Activated CD8-positive, alpha-beta memory T cell treated with anti-CD3 and anti-CD28 coated beads, Interleukin-2, amount 50 U/mL, for 1 hour (primary cell): ENCODE measurements around the gene TLCD3A.
"Not testable (repeated sequence)": the region's sequence is repeated elsewhere in the genome, so short reads cannot be mapped to it uniquely, and the experiment has no call there.

Experiments used
- DNase-seq: peaks from one replicate; pipeline ENCODE4 v3.0.0-alpha.2; 2020; ENCODE audit errors: extremely low read depth

The TLCD3A gene

GRCh38 chr17:788551-788950 is 56.2 kb downstream of the TLCD3A start:
- DNase-seq: no peak

GRCh38 chr17:789160-789840 is 56.9 kb downstream of the TLCD3A start:
- no peak for DNase-seq

- DNase-seq: not testable (repeated sequence)
These were observed 57.8 kb downstream of the TLCD3A start for GRCh38 chr17:789931-790873.

GRCh38 chr17:790874-791247 is 58.5 kb downstream of the TLCD3A start:
- not testable (repeated sequence) for DNase-seq

GRCh38 chr17:791829-792228 is 59.4 kb downstream of the TLCD3A start:
- DNase-seq: no peak

GRCh38 chr17:792277-792676 is 59.9 kb downstream of the TLCD3A start:
- no peak for DNase-seq
